Measurements from ENCODE around the gene PPP6R1.

PPP6R1 gene

GRCh38 chr19:55275851-55276719, 17.3 kb upstream of the PPP6R1 start:
- DNase-seq (ENCODE audit: low read depth) = no peak
- H3K4me3 ChIP-seq (replicated peaks; ENCODE audit: low read depth, low read length) = no peak overlapping the region
- TF ChIP-seq, protein P1, sequence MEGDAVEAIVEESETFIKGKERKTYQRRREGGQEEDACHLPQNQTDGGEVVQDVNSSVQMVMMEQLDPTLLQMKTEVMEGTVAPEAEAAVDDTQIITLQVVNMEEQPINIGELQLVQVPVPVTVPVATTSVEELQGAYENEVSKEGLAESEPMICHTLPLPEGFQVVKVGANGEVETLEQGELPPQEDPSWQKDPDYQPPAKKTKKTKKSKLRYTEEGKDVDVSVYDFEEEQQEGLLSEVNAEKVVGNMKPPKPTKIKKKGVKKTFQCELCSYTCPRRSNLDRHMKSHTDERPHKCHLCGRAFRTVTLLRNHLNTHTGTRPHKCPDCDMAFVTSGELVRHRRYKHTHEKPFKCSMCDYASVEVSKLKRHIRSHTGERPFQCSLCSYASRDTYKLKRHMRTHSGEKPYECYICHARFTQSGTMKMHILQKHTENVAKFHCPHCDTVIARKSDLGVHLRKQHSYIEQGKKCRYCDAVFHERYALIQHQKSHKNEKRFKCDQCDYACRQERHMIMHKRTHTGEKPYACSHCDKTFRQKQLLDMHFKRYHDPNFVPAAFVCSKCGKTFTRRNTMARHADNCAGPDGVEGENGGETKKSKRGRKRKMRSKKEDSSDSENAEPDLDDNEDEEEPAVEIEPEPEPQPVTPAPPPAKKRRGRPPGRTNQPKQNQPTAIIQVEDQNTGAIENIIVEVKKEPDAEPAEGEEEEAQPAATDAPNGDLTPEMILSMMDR (IDR thresholded peaks at IDR 0.05; ENCODE audit: low read length, missing control alignments) = no peak

DNA sequence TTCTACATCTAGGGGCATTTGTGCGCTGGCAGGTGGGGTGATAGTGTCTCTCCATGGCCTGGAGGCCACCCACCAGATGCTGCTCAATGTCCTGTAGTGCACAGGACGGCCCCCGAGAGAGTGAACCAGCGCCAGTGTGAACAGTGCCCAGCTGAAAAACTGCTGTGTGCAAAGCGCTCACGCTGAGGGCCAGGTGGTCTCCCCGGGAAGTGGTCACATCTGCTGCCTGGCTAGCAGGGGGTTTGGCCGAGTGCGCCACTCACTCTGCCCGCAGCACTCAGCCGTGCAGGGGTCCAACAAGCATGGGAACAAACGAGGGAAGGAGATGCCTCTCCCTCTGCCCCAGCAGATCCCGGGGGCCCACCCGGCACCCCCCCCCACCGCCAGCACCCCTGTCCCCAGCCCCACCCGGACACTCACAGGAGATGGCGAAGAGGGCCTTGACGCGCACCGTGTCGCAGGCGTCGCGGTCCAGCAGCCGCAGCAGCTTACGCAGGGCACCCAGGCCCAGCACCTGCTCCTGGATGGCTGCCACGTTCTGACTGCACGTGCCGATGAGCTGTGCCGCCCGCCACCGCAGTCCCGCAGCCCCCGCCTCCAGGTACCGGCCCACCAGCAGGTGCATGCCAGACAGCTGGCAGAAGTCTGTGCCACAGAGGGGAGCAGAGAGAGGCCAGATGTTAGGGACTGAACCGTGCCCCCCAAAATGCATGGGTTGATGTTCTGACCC, 15.3 kb upstream of the PPP6R1 start:
- no peak for DNase-seq (ENCODE audit: low read depth)
- no peak overlapping the region for H3K4me3 ChIP-seq (replicated peaks; ENCODE audit: low read depth, low read length)
- TF ChIP-seq, protein P1 (IDR thresholded peaks at IDR 0.05; ENCODE audit: low read length, missing control alignments) = no peak

- TF ChIP-seq, protein P1 (IDR thresholded peaks at IDR 0.05; ENCODE audit: low read length, missing control alignments) = no peak
- no peak for DNase-seq (ENCODE audit: low read depth)
- H3K4me3 ChIP-seq (replicated peaks; ENCODE audit: low read depth, low read length) = no peak overlapping the region
Measured at GRCh38 chr19:55272142-55272541, 13.3 kb upstream of the PPP6R1 start.

- no peak for DNase-seq (ENCODE audit: low read depth)
- H3K4me3 ChIP-seq (replicated peaks; ENCODE audit: low read depth, low read length) = no peak overlapping the region
- TF ChIP-seq, protein P1 (IDR thresholded peaks at IDR 0.05; ENCODE audit: low read length, missing control alignments) = no peak
Measured at GRCh38 chr19:55270172-55270942, 11.5 kb upstream of the PPP6R1 start.

- no peak overlapping the region for H3K4me3 ChIP-seq (replicated peaks; ENCODE audit: low read depth, low read length)
- no peak for DNase-seq (ENCODE audit: low read depth)
- TF ChIP-seq, protein P1 (IDR thresholded peaks at IDR 0.05; ENCODE audit: low read length, missing control alignments) = no peak
Measured at GRCh38 chr19:55269299-55269698, 10.5 kb upstream of the PPP6R1 start.

DNA sequence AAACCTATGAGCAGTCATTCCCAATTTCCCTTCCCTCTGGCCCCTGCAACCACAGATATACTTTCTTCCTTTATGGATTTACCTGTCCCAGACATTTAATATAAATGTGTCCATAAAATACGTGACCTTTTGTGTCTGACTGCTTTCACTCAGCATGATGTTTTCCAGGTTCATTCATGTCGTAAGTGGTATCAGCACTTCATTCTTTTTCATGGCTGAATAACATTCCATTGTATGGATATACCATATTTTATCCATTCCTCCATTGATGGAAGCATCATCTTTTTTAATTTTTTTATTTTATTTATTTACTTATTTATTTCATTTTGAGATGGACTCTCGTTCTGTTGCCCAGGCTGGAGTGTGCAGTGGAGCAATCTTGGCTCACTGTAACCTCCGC, 8.0 kb upstream of the PPP6R1 start:
- no peak overlapping the region for H3K4me3 ChIP-seq (replicated peaks; ENCODE audit: low read depth, low read length)
- DNase-seq (ENCODE audit: low read depth) = no peak
- TF ChIP-seq, protein P1 (IDR thresholded peaks at IDR 0.05; ENCODE audit: low read length, missing control alignments) = no peak

Data from fibroblast of pulmonary artery (primary cell).